Kidney (tissue), 14 donors: Measurements from ENCODE around the gene CGNL1. TPM values are rescaled to one million over a fixed set of nuclear protein-coding genes. Genes with fewer than 3 reads are reported as not detected.

Source experiments
- DNase-seq, 5 donors: peaks; one replicate each; pipeline ENCODE4 v3.0.0-alpha.2; 2013 to 2020
- FAIRE-seq: peaks from 2 replicates; lab custom pipeline; 2012; peaks lifted over from hg19 to GRCh38; lab: Jason Lieb, UNC
- H3K27ac ChIP-seq, 2 donors: one replicate each; pipeline ENCODE4 v1.7.0; 2013; ENCODE audit warnings: low read depth in 2 of 2, low read length in 2 of 2, inconsistent platforms in 1 of 2
- H3K27me3 ChIP-seq: one replicate; pipeline ENCODE4 v1.7.1; 2013; ENCODE audit warnings: low read length, inconsistent platforms; ENCODE audit not compliant: control insufficient read depth, insufficient read depth
- H3K36me3 ChIP-seq, 3 donors: one replicate each; pipeline versions ENCODE4 v1.7.0 to v1.7.1; 2013; ENCODE audit warnings: low read length in 3 of 3, control low read depth in 1 of 3, inconsistent platforms in 1 of 3; ENCODE audit not compliant: insufficient read depth in 3 of 3, control insufficient read depth in 2 of 3
- H3K4me1 ChIP-seq, 3 donors: one replicate each; pipeline versions ENCODE4 v1.7.0 to v1.7.1; 2013; ENCODE audit warnings: low read length in 3 of 3, inconsistent platforms in 1 of 3, low read depth in 1 of 3; ENCODE audit not compliant: control insufficient read depth in 2 of 3, insufficient read depth in 2 of 3
- H3K4me3 ChIP-seq, 3 donors: one replicate each; pipeline versions ENCODE4 v1.7.0 to v1.8.1; 2013; ENCODE audit warnings: low read length in 3 of 3, control low read depth in 1 of 3, inconsistent platforms in 1 of 3
- H3K9ac ChIP-seq, 3 donors: one replicate each; pipeline versions ENCODE4 v1.7.0 to v1.7.1; 2013; ENCODE audit warnings: low read length in 3 of 3, control low read depth in 1 of 3, inconsistent platforms in 1 of 3
- H3K9me3 ChIP-seq, 3 donors: one replicate each; pipeline versions ENCODE4 v1.7.0 to v1.7.1; 2013; ENCODE audit warnings: low read length in 3 of 3, control low read depth in 1 of 3, inconsistent platforms in 1 of 3; ENCODE audit not compliant: control insufficient read depth in 2 of 3, insufficient read depth in 1 of 3
- intact Hi-C: fragments of 100-400 bp; cut with DNase I; formaldehyde crosslinking; loops from one replicate; pipeline ENCODE4 v1.11.1; 2022
- polyA plus RNA-seq: library from polyadenylated mRNA; stranded (reverse); fragments of 350-450 nt; fragmentation: Illumina TruSeq; extraction: RNeasy Lipid Tissue Mini Kit (QIAGEN cat#74804); gene quantifications from one replicate; pipeline ENCODE4 v1.2.3, GENCODE V29; 2014; ENCODE audit warnings: low read depth, low replicate concordance; ENCODE audit not compliant: insufficient read depth
- total RNA-seq: library from RNA; stranded (reverse); fragmentation: NEBNext Ultra II Directional; extraction: Animal tissue kit (Norgen Biotek cat#: 25700); gene quantifications from one replicate; pipeline ENCODE4 v1.2.1, GENCODE V29; 2021
- TF ChIP-seq, protein P1 (sequence below): IDR thresholded peaks from 3 replicates; pipeline ENCODE4 v1.5.1; 2012; ENCODE audit warnings: mild to moderate bottlenecking, moderate library complexity, borderline replicate concordance; ENCODE audit not compliant: insufficient read depth; ENCODE audit errors: extremely low read depth
- donor health status: control.
- donor health status: control.
- donor health status: control.
- donor health status: control.
- donor health status: control.
- donor health status: DM: yes; HTN: yes; CAD: no.
- donor health status: Normal renal cell carcinoma (clear cell type).

The CGNL1 gene
- total and polyA plus RNA-seq, 2 donors from 2014 or later = 62.0 to 81.5 TPM

GRCh38 chr15:57353317-57353804 is 22.9 kb upstream of the CGNL1 start:
- peak overlapping the region; percentile 87 to 89 for H3K27ac ChIP-seq
- H3K4me3 ChIP-seq = no peak overlapping the region
- peaks cover 4 to 31% (median 17%) of the 10 kb centered on the region in 3 donors for H3K4me1 ChIP-seq
- TF ChIP-seq, protein P1, sequence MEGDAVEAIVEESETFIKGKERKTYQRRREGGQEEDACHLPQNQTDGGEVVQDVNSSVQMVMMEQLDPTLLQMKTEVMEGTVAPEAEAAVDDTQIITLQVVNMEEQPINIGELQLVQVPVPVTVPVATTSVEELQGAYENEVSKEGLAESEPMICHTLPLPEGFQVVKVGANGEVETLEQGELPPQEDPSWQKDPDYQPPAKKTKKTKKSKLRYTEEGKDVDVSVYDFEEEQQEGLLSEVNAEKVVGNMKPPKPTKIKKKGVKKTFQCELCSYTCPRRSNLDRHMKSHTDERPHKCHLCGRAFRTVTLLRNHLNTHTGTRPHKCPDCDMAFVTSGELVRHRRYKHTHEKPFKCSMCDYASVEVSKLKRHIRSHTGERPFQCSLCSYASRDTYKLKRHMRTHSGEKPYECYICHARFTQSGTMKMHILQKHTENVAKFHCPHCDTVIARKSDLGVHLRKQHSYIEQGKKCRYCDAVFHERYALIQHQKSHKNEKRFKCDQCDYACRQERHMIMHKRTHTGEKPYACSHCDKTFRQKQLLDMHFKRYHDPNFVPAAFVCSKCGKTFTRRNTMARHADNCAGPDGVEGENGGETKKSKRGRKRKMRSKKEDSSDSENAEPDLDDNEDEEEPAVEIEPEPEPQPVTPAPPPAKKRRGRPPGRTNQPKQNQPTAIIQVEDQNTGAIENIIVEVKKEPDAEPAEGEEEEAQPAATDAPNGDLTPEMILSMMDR = no peak
- no peaks in the 10 kb centered on the region for H3K36me3 ChIP-seq
- DNase-seq = no peak
- FAIRE-seq = no peak
- intact Hi-C loops = no loop called here
- no peaks in the 10 kb centered on the region for H3K9me3 ChIP-seq
- H3K27me3 ChIP-seq = no peaks in the 10 kb centered on the region
- H3K9ac ChIP-seq = peak overlapping the region in 1 of 3 donors; percentile 73

DNA sequence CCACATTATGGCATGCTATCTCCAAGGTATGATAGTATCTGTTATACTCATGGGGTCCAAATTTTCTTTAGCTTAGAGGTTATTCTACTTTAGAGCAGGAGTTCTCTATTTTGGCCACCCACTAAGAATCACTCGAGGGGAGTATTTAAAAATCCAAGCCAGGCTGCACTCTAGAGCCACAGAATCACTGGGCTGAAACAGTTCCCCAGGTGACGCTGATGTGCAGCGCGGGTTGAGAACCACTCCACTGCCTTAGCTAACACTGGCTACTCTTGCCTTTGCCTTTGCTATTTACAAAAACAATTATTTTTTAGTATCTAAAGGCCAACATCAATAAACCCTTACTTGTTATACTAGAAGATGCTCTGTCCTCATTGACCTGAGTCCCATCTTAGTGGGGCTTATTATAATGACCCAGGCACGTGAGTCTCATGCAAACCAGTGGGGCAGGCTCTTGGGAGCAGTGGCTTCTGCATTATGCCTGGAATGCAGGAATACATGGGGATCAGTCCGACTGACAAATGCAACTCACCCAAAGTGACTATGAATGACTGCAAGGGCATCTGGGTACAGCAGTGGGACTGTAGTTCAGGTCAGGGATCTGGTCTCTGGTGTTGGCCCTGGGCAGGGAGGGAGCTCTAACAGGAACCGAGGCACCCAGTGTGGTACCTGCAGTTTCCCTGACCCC is 21.7 kb upstream of the CGNL1 start:
- TF ChIP-seq, protein P1 = no peak
- Histone ChIP-seq H3K36me3 (no peaks in the 10 kb centered on the region), H3K9ac (peak overlapping the region in 1 of 3 donors; percentile 73), H3K4me1 (peaks cover 4 to 31% (median 17%) of the 10 kb centered on the region in 3 donors), H3K9me3 (no peaks in the 10 kb centered on the region), H3K27me3 (no peaks in the 10 kb centered on the region), H3K4me3 (no peak overlapping the region), H3K27ac (peak overlapping the region; percentile 87 to 89)
- FAIRE-seq = no peak
- intact Hi-C loops = no loop called here
- DNase-seq = peak in 3 of 5 donors; percentile 50 to 78 (median 73)

DNA sequence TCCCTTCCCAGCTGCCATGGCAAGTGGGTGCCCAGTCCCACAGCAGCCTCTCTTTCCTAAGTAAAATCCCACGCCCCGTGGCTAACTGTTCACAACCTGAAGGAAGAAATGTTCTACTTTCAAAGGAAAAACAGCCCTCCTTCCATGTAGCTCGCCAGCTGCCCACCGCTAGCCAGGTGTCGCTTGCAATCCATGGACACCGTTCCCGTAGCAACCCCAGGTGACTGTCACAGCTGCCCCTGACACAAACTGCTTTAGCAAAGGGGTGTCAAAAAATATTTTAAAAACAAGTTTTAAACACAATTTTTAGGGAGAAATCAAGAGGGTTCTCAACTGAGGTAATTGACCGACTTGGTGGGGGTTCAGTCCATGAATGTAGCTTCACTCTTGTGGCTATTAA is 21.0 kb upstream of the CGNL1 start:
- DNase-seq (peak in 1 of 5 donors; percentile 33), FAIRE-seq (no peak)
- H3K9me3 ChIP-seq = no peaks in the 10 kb centered on the region
- H3K36me3 ChIP-seq = no peaks in the 10 kb centered on the region
- no peaks in the 10 kb centered on the region for H3K27me3 ChIP-seq
- TF ChIP-seq, protein P1 = no peak
- peak overlapping the region; percentile 87 to 89 for H3K27ac ChIP-seq
- H3K4me1 ChIP-seq = peaks cover 4 to 31% (median 17%) of the 10 kb centered on the region in 3 donors
- intact Hi-C loops = no loop called here
- peak overlapping the region in 1 of 3 donors; percentile 73 for H3K9ac ChIP-seq
- H3K4me3 ChIP-seq = no peak overlapping the region
